NCI-H1436 (cell line): ENCODE data around the gene ARRDC1.
A peak's percentile ranks its signal among the peaks of the same experiment; 100 is the strongest.

ENCODE experiments used
- DNase-seq: peaks from one replicate; lab custom pipeline; 2025; lab: John Stamatoyannopoulos, UW

ARRDC1 gene

GRCh38 chr9:137640862-137641261, 35.4 kb downstream of the ARRDC1 start:
- DNase-seq: no peak

- DNase-seq: no peak
These were observed 36.7 kb downstream of the ARRDC1 start for GRCh38 chr9:137642118-137642601.

- DNase-seq: no peak
These were observed 37.4 kb downstream of the ARRDC1 start for GRCh38 chr9:137642892-137643291.

- no peak for DNase-seq
These were observed 38.4 kb downstream of the ARRDC1 start for GRCh38 chr9:137643921-137644320.

- DNase-seq: peak; percentile 34
These were observed 39.7 kb downstream of the ARRDC1 start for GRCh38 chr9:137645211-137645610.

DNA sequence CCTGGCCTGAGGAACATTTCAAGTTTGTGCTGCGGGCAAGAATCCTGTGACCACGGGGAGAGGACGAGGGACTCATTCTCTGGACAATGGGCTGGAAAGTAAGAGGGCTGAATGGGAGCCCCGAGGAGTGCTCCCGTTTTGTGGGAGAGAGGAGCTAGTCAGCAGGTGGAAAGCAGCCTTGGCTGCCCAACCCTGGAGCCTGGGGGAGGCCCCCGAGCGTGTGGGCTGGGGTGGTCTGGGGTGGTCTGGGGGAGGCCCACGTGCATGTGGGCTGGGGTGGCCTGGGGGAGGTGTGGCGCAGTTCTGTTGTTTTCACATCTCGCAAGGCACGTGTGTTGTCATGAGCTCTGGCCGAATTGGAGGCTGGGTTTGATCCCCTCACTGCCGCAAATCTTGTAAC, 40.9 kb downstream of the ARRDC1 start:
- DNase-seq: no peak

DNA sequence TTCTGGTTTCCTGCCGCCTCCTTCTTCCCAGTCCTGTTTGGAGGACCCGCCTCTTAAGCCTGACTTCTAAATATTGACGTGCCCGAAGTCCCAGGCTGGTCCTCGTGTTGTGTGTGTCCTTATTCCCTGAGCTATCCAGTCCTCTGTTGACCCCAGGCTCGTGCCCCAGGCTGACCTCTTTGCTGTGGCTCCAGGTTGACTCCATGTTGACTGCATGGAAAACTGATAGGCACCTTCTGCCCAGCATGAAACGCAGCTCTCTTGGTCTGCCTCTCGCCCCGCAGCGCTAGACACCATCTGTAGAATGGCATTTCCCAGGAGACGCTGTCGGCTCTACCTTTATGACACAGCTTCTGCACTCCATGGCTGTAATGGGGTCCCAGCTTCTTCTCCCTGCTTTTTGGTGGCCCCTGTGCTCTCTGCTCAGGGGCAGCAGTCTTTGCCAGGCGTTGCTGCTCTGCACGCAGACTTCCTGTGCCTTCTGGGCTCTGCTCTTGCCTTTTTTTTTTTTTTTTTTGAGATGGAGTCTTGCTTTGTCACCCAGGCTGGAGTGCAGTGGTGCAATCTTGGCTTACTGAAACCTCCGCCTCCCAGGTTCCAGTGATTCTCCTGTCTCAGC, 41.7 kb downstream of the ARRDC1 start:
- no peak for DNase-seq

- no peak for DNase-seq
These were observed 42.9 kb downstream of the ARRDC1 start for GRCh38 chr9:137648396-137648795.

- no peak for DNase-seq
These were observed 44.1 kb downstream of the ARRDC1 start for GRCh38 chr9:137649553-137649952.

DNA sequence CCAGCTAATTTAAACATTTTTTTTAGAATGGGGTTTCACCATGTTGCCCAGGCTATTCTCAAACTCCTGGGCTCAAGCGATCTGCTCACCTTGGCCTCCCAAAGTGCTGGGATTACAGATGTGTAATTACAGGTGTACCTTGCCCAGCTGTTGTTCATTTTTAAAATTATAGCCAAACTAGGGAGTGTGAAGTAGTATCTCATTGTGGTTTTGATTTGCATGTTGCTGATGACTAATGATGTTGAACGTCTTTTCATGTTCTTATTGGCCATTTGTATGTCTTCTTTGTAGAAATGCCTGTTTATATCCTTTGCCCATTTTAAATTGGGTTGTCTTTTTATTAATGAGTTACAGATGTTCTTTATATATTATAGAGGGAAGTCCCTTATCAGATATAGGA, 44.8 kb downstream of the ARRDC1 start:
- no peak for DNase-seq

DNA sequence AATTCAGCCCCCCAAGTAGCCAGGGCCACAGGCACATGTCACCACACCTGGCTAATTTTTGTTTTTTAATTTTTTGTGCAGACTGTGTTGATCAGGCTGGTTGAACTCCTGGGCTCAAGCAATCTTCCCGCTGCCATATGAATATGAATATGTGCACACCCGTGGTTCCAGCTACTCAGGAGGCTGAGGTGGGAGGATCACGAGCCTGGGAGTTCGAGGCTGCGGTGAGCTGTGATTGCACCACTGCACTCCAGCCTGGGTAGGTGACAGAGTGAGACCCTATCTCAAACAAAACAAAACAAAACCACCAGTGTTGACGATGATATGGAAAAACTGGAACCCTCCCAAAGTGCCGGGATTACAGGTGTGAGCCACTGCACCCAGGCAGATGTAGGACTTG, 45.3 kb downstream of the ARRDC1 start:
- DNase-seq: no peak

DNA sequence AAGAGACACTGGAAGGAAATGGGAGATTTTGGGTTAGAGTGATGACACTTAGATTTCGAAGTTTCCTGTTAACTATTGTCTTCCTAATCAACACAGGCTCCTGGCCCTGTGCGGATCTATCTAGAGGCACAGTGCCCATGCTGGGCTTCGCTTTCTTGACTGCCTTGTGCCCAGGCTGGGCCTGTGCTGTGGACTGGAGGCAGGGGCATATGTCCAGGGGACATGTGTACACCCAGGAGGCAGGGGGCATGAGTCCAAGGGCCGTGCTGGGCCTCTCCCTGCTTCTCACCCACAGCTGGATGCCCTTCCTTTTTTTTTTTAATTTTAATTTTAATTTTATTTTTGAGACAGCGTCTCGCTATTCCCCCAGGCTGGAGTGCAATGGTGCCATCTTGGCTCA, 50.9 kb downstream of the ARRDC1 start:
- no peak for DNase-seq

DNA sequence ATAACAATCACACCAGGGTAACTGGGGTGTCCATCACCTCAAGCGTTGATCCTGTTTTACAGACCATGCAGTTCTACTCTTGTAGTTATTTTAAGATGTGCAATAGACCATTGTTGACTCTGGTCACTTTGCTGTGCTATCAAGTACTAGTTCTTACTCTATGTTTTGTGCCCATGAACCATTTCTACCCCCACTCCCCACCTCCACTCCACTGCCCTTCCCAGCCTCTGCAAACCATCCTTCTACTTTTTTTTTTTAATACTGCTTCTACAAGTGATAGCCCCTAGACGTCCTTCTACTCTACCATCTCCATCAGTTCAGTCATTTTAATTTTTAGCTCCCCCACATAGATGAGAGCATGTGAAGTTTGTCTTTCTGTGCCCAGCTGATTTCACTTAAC, 52.1 kb downstream of the ARRDC1 start:
- DNase-seq: no peak

GRCh38 chr9:137658781-137659180, 53.3 kb downstream of the ARRDC1 start:
- DNase-seq: no peak

DNA sequence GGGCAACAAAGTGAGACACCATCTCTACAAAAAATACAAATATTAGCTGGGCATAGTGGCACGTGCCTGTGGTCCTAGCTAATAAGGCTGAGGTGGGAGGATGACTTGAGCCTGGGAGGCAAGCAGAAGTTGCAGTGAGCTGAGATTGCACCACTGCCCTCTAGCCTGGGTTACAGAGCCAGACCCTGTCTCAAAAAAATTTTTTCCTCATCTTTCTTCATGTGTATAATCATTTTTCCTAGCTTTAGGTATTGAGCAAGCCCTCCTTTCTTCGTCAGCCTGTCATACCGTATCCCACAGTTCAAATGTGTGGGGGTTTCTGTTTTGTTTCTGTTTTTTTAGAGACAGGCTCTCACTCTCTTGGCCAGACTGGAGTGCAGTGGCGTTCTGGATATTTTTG, 54.7 kb downstream of the ARRDC1 start:
- DNase-seq: no peak

DNA sequence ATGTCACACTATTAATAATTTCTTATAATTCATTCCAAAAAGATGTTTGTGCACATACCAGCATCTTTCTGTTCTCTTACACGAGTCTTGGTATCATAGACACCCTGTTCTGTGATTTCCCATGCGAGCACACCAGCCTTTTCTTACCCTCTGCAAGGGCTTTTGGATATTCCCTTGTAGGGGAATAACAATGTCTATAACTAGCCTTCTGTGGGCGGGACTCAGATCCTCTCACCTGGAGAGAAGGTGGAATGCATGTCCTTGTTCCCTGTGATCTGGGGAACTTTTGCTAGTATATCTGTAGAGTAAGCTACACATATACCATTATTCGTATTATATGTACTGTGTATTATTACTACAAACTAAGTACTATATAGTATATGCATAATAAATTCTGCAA, 58.1 kb downstream of the ARRDC1 start:
- no peak for DNase-seq

DNA sequence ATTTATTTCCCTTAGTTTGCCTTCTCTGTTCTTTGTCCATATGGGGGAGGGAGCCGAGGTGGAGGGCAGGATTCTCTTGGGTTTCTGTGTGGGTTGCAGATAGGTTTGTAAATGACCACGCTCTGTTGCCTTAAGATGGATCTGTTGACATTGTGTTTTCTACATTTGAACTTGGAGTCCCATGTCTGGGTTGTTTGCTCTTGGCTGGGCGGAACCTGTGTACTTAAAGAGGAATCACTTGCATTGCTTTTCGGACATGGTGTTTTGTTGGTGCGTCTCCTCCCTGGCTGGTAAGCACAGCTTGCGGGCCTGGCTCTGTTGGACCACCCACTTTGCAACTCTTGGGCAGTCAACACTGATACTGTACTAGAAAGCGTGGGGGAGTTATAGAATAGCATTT, 59.2 kb downstream of the ARRDC1 start:
- DNase-seq: no peak
